HL-60 (cell line): Measurements from ENCODE around the gene LILRB3.

Experiments
- CTCF ChIP-seq: IDR thresholded peaks from one replicate; pipeline ENCODE4 v1.5.1; 2011; ENCODE audit warnings: low read length, control low read depth, inconsistent platforms; ENCODE audit not compliant: insufficient read depth
- GABPA ChIP-seq: IDR thresholded peaks from 2 replicates; pipeline ENCODE4 v1.6.1; 2012; ENCODE audit warnings: low read depth
- SPI1 ChIP-seq: IDR thresholded peaks from 2 replicates; pipeline ENCODE4 v1.6.1; 2012; ENCODE audit warnings: low read depth, mild to moderate bottlenecking, borderline replicate concordance

GRCh38 chr19:54196536-54196935, 26.3 kb downstream of the LILRB3 start:
- TF ChIP-seq CTCF: no peak
- TF ChIP-seq GABPA: no peak
- no peak for TF ChIP-seq SPI1
